ENCODE measurements around the gene KCNMB1.
A peak's percentile ranks its signal among the peaks of the same experiment; 100 is the strongest.

KCNMB1 gene, protein sequence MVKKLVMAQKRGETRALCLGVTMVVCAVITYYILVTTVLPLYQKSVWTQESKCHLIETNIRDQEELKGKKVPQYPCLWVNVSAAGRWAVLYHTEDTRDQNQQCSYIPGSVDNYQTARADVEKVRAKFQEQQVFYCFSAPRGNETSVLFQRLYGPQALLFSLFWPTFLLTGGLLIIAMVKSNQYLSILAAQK

GRCh38 chr5:170388818-170389549, at the start of gene KCNMB1:
Gene KCNMB1, minus strand, starts transcription at chr5:170389367. Its CDS starts 3,920 bp downstream, at chr5:170385447.
- no peak for DNase-seq

DNA sequence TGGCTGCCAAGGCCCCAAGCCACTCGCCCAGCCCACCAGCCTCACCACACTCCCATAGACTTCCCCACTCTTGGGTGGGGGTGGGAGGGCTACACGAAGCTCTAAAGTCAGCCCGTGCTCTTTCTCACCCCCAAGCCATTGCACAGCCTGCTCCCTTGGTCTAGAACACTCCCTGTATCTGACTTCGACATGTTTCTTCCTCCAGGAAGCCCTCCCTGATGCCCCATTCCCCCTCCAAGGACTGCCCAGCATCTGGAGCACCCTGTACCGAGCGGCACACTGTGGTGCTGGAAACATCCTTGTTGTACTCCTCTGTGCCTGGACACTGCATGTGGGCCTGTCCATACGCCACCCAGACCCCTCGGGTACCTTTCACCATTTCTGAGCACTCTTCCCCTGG, 49.4 kb upstream of the KCNMB1 start:
- DNase-seq: no peak

DNA sequence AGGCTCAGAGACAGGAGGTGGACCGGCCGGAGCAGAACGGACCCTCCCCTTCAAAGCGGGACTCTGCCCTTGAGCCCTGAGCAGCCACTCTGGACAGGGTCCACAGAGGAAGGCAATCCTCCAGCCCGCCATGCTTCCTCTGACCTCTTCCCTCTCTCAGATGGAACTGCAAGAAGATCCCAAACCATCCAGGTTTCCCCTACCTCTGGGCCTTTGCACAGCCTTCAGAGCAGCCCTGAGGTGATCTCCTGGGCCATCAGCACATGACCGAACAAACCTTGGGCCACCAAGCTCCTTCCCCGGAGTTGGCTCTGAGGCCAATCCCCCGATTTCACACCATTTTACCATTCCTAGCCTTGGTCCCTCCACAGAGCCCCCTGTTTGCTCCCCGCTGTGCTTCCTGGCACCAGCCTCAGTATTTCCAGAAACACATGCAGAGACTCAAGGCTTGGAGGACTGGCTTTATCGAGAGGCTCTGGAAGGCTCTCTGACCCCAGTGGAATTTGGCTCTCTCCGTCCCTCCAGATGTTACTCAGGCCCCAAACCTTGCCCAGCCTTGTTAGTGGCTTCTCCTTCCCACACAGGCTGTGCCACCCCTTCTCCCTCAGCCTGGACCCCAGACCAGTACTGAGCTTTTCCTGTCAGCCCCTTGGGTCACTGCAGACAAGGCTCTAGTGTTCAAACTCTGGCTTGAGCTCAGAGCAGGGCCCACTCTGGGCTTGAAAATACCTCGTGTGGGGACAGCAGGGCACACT, 48.6 kb upstream of the KCNMB1 start:
- DNase-seq: no peak

- DNase-seq: no peak
Measured at GRCh38 chr5:170436335-170436734, 47.2 kb upstream of the KCNMB1 start.

DNA sequence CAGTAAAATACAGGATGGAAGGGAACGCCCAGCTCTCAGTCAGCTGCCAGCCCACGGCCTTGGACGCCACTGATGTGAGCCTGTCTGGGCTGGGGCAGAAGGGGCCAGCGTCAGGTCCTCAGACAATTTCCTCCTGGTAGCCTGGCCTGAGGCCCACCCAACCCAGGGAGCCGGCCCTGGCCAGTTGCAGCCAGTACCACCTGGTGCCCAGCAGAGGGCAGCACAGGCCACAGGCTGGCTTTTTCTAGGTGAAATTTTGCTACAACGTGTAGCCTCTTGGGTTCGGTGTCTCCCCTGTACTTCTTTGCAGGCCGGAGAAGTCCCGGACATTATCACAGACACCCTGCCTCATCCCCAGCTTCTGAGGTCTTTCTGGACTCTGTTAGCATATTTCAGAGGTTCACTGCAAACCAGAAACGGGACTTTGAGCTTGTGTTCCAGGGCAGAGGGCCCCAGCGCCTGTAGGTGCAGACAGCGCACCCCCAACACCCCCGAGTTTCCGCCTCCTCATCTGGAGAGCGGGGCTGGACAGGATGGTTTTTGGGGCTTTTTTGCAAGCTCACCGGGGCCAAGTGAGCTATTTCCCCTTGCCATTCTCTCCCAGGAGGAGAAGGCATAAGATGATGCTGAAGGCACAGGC, 45.9 kb upstream of the KCNMB1 start:
- DNase-seq: peak; percentile 20

DNA sequence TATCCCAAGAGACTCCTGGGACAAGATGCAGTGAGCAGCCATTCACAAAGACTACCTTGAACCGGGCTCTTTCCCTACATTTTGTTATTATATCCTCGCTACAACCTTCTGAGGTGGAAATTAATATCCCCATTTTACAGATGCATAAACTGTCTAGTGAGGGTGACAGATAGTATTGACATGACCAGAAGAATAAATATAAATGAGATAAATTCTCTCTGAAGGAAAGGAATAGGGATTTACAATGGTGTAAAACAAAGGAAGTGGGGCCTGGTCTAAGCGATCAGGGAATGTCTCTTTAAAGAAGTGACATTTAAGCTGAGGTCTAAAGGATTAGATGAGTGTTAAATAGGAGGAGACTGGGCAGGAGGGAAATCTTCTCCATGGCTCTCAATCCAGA, 43.5 kb upstream of the KCNMB1 start:
- no peak for DNase-seq

GRCh38 chr5:170431571-170431970, 42.4 kb upstream of the KCNMB1 start:
- DNase-seq: no peak

GRCh38 chr5:170430866-170431437, 41.8 kb upstream of the KCNMB1 start:
- peak; percentile 37 for DNase-seq

DNA sequence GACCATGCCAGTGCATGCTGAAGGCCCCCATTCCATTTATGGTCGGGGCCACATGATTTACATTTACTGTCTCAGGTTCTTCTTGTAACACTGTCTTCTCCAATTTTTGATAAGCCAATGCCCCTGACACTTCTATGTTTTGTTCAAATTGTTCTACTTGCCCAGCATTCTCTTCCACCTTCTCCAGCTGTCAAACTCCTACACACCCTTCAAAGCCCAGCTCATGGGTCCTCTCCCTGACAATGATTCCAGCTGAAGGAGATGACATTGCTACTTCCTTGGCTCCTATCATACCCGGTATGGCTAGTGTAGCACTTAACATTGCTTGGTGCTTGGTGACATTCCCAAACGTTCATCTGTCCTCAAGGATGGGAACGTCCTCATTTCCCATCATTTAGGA, 41.1 kb upstream of the KCNMB1 start:
- no peak for DNase-seq

- DNase-seq: no peak
Measured at GRCh38 chr5:170429014-170429413, 39.8 kb upstream of the KCNMB1 start.

DNA sequence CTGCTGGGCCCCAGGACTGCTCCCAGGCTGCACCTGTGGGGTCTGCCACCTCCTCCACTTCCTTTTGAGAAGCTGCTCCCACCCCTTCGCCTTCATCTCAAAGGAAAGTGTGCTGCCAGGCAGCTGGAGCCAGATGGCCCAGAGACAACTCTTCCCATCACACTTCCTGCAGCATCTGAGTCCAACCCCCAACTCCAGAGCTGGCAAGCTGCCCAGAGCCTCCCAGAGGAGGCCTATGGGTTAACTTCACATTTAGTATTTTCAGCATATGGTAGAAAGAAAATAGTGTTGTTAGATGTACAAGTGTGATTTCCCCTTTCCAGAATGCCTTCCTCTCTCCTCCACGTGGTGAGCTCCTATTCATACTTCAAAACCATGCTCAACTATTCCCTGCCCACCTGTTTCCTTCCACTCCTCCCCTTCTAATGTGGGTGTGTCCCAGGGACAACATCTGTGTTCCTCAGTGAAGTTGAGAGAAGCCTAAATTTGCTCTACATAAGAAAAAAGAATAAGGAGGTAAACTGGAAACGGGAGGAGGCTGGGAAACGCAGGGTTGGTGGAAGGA, 38.6 kb upstream of the KCNMB1 start:
- DNase-seq: peak; percentile 87

- DNase-seq: no peak
Measured at GRCh38 chr5:170426786-170427185, 37.6 kb upstream of the KCNMB1 start.

DNA sequence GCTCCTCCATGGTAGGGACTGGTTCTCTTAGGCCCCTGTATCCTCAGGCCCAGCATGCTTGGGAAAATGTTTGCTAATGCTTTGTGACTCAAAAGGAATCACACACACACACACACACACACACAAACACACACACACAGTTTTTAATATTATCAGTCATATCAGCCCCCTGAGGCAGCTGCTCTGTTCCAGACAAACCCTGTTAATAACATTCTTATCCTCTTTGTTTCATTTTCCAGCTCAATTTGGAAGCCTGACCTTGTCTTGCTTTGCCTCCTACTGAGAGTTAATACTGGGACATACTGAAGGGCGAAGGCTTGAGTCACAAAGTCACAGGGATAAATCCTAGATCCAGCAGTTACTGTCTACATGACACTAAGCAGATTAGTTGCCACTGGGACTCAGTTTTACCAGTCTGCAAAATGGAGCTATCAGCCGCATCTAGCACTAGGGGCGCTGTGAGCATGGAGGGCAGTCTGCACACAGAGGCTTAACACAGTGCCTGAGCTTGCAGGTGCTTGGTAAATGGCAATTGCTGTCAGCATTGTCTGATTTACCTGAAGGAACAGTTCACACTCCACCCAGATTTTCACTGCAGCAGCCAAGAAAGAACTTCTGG, 37.1 kb upstream of the KCNMB1 start:
- no peak for DNase-seq

GRCh38 chr5:170425731-170426130, 36.6 kb upstream of the KCNMB1 start:
- DNase-seq: no peak

DNA sequence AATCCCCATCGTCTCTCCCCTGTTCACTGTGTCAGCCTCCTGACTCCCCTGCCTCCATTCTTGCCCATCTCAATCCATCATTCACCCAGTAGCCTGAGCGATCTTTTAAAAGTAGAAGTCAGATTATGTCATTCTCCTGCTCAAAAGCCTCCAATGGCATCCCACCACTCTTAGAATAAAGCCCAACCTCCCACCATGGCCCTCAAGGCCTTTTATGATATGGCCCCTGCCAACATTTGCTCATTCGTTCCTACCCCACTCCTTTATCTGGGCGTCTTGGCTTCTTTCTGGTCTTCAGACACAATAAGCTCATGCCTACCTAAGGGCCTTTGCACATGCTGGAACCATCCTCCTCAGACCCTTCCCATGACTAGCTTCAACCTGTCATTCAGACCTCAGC, 35.5 kb upstream of the KCNMB1 start:
- DNase-seq: no peak

- peak; percentile 53 for DNase-seq
Measured at GRCh38 chr5:170423692-170424091, 34.5 kb upstream of the KCNMB1 start.

- no peak for DNase-seq
Measured at GRCh38 chr5:170421826-170422225, 32.7 kb upstream of the KCNMB1 start.

GRCh38 chr5:170420806-170421412, 31.7 kb upstream of the KCNMB1 start:
- DNase-seq: peak; percentile 36

DNA sequence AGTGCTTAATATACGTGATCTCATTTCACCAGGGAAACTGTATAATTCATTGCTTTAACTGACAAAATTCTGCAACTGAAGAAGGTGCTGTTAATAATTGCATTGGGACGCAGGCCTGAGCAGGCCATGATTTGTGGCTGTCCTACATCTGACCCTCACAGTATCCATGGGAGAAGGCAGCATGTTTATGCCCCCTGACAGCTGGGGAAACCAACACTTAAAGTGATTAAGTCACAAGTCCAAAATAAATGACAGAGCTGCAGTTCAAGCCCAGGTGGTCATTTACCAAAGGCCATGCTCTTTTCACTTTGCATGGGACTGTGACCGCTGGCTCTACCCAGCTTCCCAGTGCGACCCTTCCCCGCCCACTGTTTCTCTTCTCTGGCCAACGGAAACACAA, 30.5 kb upstream of the KCNMB1 start:
- no peak for DNase-seq

- DNase-seq: no peak
Measured at GRCh38 chr5:170418736-170419135, 29.6 kb upstream of the KCNMB1 start.

DNA sequence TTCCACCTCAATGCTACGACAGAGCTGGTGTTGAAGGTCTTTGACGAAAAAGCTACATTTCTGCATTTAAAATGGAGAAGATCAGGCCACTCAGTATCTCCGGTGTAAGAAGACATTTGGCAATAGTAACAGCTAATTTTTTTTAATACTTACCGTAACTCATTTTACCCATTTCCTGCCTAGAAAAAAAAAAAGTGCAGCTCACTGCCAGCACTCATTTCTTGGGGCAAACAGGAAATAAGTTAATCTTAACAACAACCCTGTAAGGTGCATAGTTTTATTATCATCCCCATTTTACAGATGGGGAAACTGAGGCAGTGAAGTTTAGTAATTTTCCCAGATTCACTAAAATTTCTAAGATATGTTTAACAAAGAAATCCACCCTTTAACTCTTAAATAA, 27.4 kb upstream of the KCNMB1 start:
- no peak for DNase-seq

DNA sequence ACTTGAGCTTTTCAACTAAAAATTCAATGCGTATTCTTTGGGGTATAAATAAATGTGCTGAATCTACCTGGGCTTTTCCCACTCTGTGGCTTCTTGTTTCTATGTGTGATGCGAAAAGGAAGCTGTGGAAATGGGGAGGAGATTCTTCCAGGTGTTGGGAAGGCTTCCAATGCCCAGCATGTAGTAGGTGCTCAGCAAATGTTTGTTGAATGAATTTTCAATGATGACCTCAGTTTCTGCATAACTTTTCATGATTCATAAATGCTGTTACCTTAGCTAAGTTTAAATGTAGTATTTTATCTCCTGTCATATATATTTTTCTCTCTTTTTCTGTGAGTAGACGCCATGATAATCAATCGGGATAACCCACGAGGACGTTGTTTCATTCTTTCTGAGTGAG, 25.6 kb upstream of the KCNMB1 start:
- DNase-seq: no peak

Measured in NCI-H1694 (cell line).